NCI-H524 (cell line): ENCODE results near the gene SLC22A16.
"Not testable (repeated sequence)": the region's sequence is repeated elsewhere in the genome, so short reads cannot be mapped to it uniquely, and the experiment has no call there.

Experiments used
- DNase-seq, 2 experiments: peaks; one replicate each; lab custom pipeline; 2025; lab: John Stamatoyannopoulos, UW

Gene SLC22A16, protein sequence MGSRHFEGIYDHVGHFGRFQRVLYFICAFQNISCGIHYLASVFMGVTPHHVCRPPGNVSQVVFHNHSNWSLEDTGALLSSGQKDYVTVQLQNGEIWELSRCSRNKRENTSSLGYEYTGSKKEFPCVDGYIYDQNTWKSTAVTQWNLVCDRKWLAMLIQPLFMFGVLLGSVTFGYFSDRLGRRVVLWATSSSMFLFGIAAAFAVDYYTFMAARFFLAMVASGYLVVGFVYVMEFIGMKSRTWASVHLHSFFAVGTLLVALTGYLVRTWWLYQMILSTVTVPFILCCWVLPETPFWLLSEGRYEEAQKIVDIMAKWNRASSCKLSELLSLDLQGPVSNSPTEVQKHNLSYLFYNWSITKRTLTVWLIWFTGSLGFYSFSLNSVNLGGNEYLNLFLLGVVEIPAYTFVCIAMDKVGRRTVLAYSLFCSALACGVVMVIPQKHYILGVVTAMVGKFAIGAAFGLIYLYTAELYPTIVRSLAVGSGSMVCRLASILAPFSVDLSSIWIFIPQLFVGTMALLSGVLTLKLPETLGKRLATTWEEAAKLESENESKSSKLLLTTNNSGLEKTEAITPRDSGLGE

GRCh38 chr6:110476046-110476849 lies at the start of gene SLC22A16:
Gene SLC22A16, minus strand, starts transcription at chr6:110476613. Its CDS starts 39 bp downstream, at chr6:110476574.
- peak; percentile 57 to 70 for DNase-seq

DNA sequence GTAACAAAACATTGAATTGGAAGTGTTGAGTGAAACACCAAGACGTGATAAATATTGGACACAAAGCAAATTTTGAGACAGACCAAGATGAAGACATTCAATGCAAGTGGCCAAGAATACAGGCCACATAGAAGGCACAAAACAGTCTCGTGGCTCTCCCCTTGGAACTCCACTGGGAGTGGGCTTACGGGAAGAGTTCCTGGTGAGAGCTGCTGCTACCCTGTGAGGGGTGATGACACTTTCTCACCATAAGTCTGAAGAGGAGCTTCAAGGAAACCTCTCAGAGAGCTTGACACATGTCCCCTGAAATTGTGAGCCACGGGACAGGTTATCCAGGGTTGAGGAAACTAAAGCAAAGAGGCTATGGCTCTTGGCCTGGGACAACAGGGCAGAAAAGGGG lies 48.6 kb upstream of the SLC22A16 start:
- no peak for DNase-seq

- DNase-seq = no peak
Measured at GRCh38 chr6:110524305-110524704, 47.9 kb upstream of the SLC22A16 start.

DNA sequence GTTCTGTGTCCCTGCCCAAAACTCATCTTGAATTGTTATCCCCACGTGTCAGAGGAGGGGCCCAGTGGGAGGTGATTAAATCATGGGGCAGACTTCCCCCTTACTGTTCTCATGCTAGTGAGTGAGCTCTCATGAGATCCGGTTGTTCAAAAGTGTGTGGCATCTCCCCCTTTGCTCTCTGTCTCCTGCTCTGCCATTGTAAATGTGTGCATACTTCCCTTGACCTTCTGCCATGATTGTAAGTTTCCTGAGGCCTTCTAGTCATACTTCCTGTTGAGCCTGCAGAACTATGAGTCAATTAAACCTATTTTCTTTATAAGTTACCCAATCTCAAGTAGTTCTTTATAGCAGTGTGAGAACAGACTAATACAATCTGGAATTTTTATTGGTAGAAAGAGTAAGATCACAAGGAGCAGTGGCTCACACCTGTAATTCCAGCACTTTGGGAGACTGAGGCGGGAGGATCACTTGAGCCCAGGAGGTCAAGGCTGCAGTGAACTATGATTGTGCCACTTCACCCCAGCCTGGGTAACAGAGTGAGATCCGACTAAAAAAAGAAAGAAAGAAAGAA lies 47.1 kb upstream of the SLC22A16 start:
- DNase-seq = no peak

- no peak for DNase-seq
Measured at GRCh38 chr6:110522427-110522826, 46.0 kb upstream of the SLC22A16 start.

- DNase-seq = no peak
Measured at GRCh38 chr6:110520992-110521543, 44.7 kb upstream of the SLC22A16 start.

GRCh38 chr6:110520209-110520965 lies 44.0 kb upstream of the SLC22A16 start:
- no peak for DNase-seq

GRCh38 chr6:110517601-110518281 lies 41.3 kb upstream of the SLC22A16 start:
- DNase-seq = no peak

DNA sequence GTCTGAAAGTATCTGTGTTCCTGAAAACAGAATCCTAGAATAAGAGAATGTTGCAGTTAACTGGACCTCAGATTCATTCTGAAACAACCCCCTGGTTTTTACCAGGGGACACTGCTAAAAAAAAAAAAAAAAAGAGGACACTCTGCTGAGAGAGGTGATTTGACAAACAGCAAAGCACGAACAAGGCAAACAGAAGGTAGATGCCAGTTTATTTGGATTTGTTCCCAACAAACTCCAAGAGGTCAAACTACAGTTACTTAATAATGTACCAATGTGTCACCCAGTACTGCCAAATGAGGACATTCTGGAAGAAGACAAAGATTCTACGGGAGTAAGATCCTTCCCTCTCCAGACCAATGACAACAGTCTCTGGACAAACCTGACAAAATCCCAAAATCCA lies 40.6 kb upstream of the SLC22A16 start:
- DNase-seq = no peak

DNA sequence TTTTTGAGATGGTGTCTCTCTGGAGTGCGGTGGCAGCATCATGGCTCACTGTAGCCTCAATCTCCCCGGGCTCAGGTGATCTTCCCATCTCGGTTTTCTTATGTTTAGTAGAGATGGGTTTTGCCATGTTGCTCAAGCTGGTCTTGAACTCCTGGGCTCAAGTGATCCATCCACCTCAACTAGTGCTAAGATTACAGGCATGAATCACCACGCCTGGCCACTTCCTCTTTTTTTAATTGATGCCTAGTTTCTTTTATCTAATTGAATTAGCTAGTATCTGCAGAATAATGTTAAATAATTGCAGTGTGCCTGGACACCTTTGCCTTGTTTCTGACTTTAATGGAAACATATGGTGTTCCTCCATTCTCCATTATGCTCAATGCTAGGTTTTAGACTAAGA lies 38.4 kb upstream of the SLC22A16 start:
- no peak for DNase-seq

DNA sequence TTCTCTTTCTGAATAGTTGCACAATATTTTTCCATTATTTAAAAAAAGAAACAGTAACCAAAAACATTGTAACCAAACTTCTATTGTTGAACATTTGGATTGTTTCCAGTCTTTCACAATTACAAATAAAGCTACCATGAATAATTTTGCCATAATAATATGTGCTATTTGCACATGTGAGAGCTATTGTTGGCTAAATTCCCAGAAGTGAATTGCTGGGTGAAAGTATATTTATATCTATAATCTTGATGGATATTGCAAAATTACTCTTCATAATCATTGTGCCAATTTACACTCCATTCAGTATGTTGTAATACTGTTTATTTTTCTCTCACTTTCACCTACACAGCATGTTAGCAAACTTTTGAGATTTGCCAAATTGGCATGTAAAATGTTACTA lies 36.6 kb upstream of the SLC22A16 start:
- no peak for DNase-seq

- DNase-seq = not testable (repeated sequence)
Measured at GRCh38 chr6:110512549-110512948, 36.1 kb upstream of the SLC22A16 start.

GRCh38 chr6:110511401-110511800 lies 35.0 kb upstream of the SLC22A16 start:
- DNase-seq = no peak

- no peak for DNase-seq
Measured at GRCh38 chr6:110509617-110510241, 33.3 kb upstream of the SLC22A16 start.

DNA sequence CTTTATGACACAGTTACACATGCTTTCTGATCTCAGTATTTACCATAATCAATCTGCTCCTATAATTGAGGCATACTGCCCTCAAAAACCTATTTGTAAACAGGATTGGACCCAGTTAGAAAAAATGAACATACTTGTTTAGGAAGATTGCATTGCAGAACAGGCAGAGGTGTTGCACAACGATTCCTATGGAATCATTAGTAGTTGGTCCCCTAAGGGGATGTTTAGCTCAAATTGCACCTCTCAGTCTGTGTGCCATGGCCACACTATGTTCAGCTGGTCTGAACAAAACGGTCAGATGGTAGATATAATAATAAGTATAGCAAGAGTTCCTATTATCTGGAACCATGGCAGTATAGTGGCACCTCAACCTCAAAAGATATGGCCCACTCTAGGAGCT lies 28.5 kb upstream of the SLC22A16 start:
- DNase-seq = not testable (repeated sequence)

GRCh38 chr6:110495949-110496348 lies 19.5 kb upstream of the SLC22A16 start:
- peak; percentile 75 to 79 for DNase-seq

- no peak for DNase-seq
Measured at GRCh38 chr6:110493253-110493800, 16.9 kb upstream of the SLC22A16 start.

DNA sequence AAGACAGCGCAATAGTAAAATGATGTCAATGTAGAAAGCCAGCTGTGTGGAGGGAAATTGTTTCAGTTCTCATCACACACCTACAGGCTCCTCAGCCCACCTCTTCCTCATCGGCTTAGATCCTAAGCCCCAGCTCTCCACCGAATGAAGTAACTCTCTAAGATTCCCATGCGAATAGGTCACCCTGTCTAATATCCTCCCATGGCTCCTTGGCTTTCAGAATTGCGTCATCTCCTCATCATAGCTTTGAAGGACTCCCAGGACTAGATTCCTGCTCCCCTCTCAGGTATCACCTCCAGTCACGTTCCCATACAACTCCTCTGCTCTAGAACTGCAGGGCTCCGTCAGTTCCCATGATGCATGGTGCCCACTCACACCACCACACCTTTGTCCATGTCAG lies 16.2 kb upstream of the SLC22A16 start:
- DNase-seq = no peak

GRCh38 chr6:110491644-110492317 lies 15.4 kb upstream of the SLC22A16 start:
- peak; percentile 53 to 76 for DNase-seq

DNA sequence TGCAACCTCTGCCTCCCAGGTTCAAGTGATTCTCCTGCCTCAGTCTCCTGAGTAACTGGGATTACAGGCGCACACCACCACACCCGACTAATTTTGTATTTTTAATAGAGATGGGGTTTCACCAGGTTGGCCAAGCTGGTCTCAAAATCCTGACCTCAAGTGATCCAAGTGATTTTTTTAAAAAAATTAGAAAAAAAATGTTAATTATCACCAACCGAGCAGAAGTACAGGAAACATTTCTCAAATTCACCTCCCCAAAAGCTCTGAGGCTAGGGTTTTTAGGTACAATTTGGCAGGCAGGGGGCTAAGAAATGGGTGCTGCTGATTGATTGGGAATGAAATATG lies 14.9 kb upstream of the SLC22A16 start:
- no peak for DNase-seq
